RWPE1 (cell line): Measurements from ENCODE around the gene TWIST2.

Experiments used
- CTCF ChIA-PET: fragments of 350-600 bp; sonication (Branson Sonifier 250); formaldehyde crosslinking; extraction: SDS; loops from one replicate; lab custom pipeline; 2021; lab: Yijun Ruan, JAX
- POLR2A ChIA-PET: fragments of 400-600 bp; formaldehyde crosslinking; extraction: SDS; loops from one replicate; lab custom pipeline; 2020; ENCODE audit warnings: antibody characterized with exemption; ENCODE audit not compliant: low non-redundant PET; lab: Yijun Ruan, JAX
- DNase-seq: peaks from one replicate; pipeline ENCODE4 v3.0.0; 2012; ENCODE audit warnings: low spot score
- H3K27ac ChIP-seq: fragments of 450-650 bp; 2 replicates; pipeline ENCODE4 v1.5.1; 2017
- TF ChIP-seq, protein P1 (sequence below): fragments of 450-650 bp; conservative IDR thresholded peaks from 2 replicates; pipeline ENCODE4 v1.5.1; 2017; ENCODE audit warnings: low read depth, mild to moderate bottlenecking

Gene TWIST2

GRCh38 chr2:238848976-238849853, 1.3 kb downstream of the TWIST2 start:
- CTCF ChIA-PET, result interaction anchor here (0.7 to 1.6 kb wide), 4 partner anchors 14 to 257 kb away, joined by 3 to 7 read pairs (median 4); no protein-coding TSS in a partner anchor
- TF ChIP-seq, protein P1, sequence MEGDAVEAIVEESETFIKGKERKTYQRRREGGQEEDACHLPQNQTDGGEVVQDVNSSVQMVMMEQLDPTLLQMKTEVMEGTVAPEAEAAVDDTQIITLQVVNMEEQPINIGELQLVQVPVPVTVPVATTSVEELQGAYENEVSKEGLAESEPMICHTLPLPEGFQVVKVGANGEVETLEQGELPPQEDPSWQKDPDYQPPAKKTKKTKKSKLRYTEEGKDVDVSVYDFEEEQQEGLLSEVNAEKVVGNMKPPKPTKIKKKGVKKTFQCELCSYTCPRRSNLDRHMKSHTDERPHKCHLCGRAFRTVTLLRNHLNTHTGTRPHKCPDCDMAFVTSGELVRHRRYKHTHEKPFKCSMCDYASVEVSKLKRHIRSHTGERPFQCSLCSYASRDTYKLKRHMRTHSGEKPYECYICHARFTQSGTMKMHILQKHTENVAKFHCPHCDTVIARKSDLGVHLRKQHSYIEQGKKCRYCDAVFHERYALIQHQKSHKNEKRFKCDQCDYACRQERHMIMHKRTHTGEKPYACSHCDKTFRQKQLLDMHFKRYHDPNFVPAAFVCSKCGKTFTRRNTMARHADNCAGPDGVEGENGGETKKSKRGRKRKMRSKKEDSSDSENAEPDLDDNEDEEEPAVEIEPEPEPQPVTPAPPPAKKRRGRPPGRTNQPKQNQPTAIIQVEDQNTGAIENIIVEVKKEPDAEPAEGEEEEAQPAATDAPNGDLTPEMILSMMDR, result no peak
- H3K27ac ChIP-seq, result peak overlapping the region; percentile 89
- POLR2A ChIA-PET, result no interaction called here
- no peak for DNase-seq

- TF ChIP-seq, protein P1, result no peak
- no peak for DNase-seq
- POLR2A ChIA-PET, result no interaction called here
- no peak overlapping the region for H3K27ac ChIP-seq
- CTCF ChIA-PET, result interaction anchor here (0.7 kb wide), 2 partner anchors 243 to 1089 kb away, joined by 3 read pairs; no protein-coding TSS in a partner anchor
These were observed 2.2 kb downstream of the TWIST2 start for GRCh38 chr2:238850091-238850490.

GRCh38 chr2:238851026-238851425, 3.1 kb downstream of the TWIST2 start:
- TF ChIP-seq, protein P1, result no peak
- ChIA-PET CTCF (interaction anchor here (0.6 kb wide), 1 partner anchor 106 kb away, joined by 3 read pairs; no protein-coding TSS in a partner anchor), POLR2A (no interaction called here)
- H3K27ac ChIP-seq, result no peak overlapping the region
- no peak for DNase-seq

- TF ChIP-seq, protein P1, result no peak
- no peak overlapping the region for H3K27ac ChIP-seq
- DNase-seq, result no peak
- CTCF ChIA-PET, result no interaction called here
- POLR2A ChIA-PET, result no interaction called here
These were observed 3.9 kb downstream of the TWIST2 start for GRCh38 chr2:238851761-238852160.

DNA sequence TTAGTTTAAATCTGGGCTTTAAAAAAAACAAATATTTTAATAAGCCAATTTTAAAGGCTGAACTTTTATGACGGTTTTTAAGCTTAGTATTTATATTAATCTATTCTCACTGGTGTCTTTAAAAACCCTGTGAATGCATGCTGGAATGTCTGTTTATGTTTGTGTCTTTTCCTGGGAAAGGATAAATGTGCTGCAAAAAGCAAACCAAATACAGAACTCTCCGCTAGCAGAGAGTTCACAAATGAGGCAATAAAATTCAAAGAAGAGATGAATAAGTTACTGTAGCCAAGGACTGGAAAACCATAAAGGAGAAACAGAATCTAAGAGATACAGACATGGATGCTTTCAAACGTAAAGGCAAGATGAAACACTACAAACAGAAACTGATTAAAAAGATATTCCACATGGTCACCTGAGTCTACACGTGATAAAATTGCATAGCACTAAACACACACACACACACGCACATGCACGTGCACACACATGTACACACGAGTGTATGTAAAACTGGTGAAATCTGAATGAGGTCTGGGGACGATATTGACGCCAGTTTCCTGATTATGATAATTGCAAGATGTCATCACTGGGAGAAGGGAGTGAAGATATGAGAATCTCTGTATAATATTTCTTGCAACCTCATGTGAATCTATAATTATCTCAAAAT, 4.5 kb downstream of the TWIST2 start:
- no peak overlapping the region for H3K27ac ChIP-seq
- DNase-seq, result no peak
- TF ChIP-seq, protein P1, result no peak
- CTCF ChIA-PET, result no interaction called here
- POLR2A ChIA-PET, result no interaction called here

DNA sequence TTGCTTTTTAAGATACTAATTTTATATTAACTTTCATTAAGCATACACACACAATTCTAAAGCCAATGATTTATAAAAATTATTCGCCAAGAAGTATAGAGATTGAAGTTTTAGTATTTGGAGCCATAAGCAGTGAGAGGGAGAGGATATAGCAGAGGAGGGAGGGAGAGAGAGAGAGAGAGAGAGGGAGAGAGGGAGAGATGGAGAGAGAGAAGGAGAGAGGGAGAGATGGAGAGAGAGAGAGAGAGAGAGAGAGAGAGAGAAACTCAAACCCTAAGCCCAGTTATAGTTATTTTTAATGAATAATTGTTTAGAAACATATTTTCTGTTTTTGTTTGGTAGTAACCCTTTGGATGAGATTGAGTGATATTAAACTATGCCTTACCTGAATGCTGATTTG, 5.3 kb downstream of the TWIST2 start:
- ChIA-PET POLR2A (no interaction called here), CTCF (no interaction called here)
- TF ChIP-seq, protein P1, result no peak
- DNase-seq, result no peak
- H3K27ac ChIP-seq, result no peak overlapping the region
